Activated T-helper 2 cell treated with anti-CD3 and anti-CD28 coated beads, Interferon-gamma antibody, Interleukin-2, Interleukin-4, amounts not matched to agents 10 μg/mL and 5 μg/mL and 100 μg/mL, durations not matched to agents 14 hours and 24 hours and 36 hours (primary cell): ENCODE results near the gene RNF225. TPM values are rescaled to one million over a fixed set of nuclear protein-coding genes. Genes with fewer than 3 reads are reported as not detected.
"Not testable (repeated sequence)": the region's sequence is repeated elsewhere in the genome, so short reads cannot be mapped to it uniquely, and the experiment has no call there.

Experiments used
- DNase-seq: peaks from one replicate; pipeline ENCODE4 v3.0.0; 2021; ENCODE audit warnings: low spot score
- H3K27ac Mint-ChIP-seq: one replicate; pipeline ENCODE4 v1.8.0; 2021; ENCODE audit warnings: mixed read lengths
- H3K27me3 Mint-ChIP-seq: one replicate; pipeline ENCODE4 v1.8.0; 2021; ENCODE audit warnings: low read depth, mixed read lengths
- H3K36me3 Mint-ChIP-seq: one replicate; pipeline ENCODE4 v1.8.0; 2021; ENCODE audit warnings: low read depth, mixed read lengths
- H3K4me1 Mint-ChIP-seq: one replicate; pipeline ENCODE4 v1.8.0; 2021; ENCODE audit warnings: low read depth, mixed read lengths
- H3K4me3 Mint-ChIP-seq: one replicate; pipeline ENCODE4 v1.8.0; 2021; ENCODE audit warnings: low read depth, mild to moderate bottlenecking, moderate library complexity, mixed read lengths
- H3K9me3 Mint-ChIP-seq: one replicate; pipeline ENCODE4 v1.8.0; 2021; ENCODE audit warnings: mixed read lengths
- intact Hi-C: fragments of 100-400 bp; cut with micrococcal nuclease; formaldehyde crosslinking; loops from one replicate; pipeline ENCODE4 v1.15.1; 2023
- total RNA-seq: library from RNA; stranded (reverse); gene quantifications from 2 replicates; pipeline ENCODE4 v1.2.3, GENCODE V29; 2022

RNF225 gene
- total RNA-seq = 0.57 and 0.91 TPM in 2 replicates

GRCh38 chr19:58395220-58395978, at the start of gene RNF225:
RNF225 (plus strand) TSS chr19:58395656; CDS start chr19:58396090, 434 bp downstream.
- no peak for DNase-seq
- H3K36me3 Mint-ChIP-seq = peaks cover 51% of the 10 kb centered on the region
- H3K9me3 Mint-ChIP-seq = no peaks in the 10 kb centered on the region
- peaks cover 2% of the 10 kb centered on the region for H3K4me1 Mint-ChIP-seq
- H3K27me3 Mint-ChIP-seq = peaks cover 5% of the 10 kb centered on the region
- H3K4me3 Mint-ChIP-seq = no peak within 1 kb of the TSS
- intact Hi-C loops = no loop called here
- no peak within 1 kb of the TSS for H3K27ac Mint-ChIP-seq

- Mint-ChIP-seq H3K27ac (peak overlapping the region; percentile 71), H3K4me3 (peak overlapping the region; percentile 95)
These were observed 48.2 kb upstream of the RNF225 start for GRCh38 chr19:58346961-58347929.

DNA sequence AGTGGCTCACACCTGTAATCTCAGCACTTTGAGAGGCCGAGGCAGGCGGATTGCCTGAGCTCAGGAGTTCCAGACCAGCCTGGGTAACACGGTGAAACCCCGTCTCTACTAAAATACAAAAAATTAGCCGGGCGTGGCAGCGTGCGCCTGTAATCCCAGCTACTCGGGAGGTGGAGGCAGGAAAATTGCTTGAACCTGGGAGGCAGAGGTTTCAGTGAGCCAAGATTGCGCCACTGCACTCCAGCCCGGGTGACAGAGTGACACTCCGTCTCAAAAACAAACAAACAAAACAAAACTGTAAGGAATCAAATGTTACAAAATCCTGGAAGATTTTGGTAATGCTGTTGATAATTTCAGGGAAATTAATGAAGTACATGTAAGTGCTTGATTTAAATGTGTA, 47.4 kb upstream of the RNF225 start:
- not testable (repeated sequence) for H3K27ac Mint-ChIP-seq, DNase-seq, H3K27me3 Mint-ChIP-seq, H3K9me3 Mint-ChIP-seq
- intact Hi-C loops = loop anchor here (5.0 kb wide), 1 partner anchor 41 kb away; the partner anchor contains the start of gene ERVK3-1
- Mint-ChIP-seq H3K36me3 (peaks cover 24% of the 10 kb centered on the region), H3K4me1 (peaks cover 15% of the 10 kb centered on the region), H3K4me3 (peak overlapping the region; percentile 95)

More at GRCh38 chr19:58346961-58347929, 48.2 kb upstream of the RNF225 start:
- H3K27me3 Mint-ChIP-seq = no peaks in the 10 kb centered on the region
- intact Hi-C loops = loop anchor here (1.0 to 5.0 kb wide), 2 partner anchors 20 to 40 kb away; partner anchors contain the start of gene ERVK3-1
- peaks cover 25% of the 10 kb centered on the region for H3K36me3 Mint-ChIP-seq
- peaks cover 15% of the 10 kb centered on the region for H3K4me1 Mint-ChIP-seq
- peak; percentile 60 for DNase-seq
- no peaks in the 10 kb centered on the region for H3K9me3 Mint-ChIP-seq

DNA sequence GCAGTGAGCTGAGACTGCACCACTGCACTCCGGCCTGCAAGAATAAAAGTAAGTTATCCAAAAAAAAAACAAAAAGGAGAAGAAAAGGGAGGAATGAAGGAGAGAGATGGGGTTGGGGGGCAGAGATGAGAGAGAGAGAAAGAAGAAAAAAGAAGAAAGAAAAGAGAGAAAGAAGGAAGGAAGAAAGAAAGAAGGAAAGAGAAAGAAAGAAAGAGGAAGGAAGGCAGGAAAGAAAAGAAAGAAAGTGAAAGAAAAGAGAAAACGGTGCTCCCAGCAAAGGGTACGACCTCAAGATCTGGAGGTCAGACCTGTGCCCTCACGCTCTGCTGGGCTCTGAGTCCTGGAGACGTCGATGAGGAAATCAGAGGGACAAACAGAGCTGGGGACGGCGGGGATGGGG, 45.9 kb upstream of the RNF225 start:
- Mint-ChIP-seq H3K4me1 (peaks cover 15% of the 10 kb centered on the region), H3K36me3 (peaks cover 24% of the 10 kb centered on the region), H3K27ac (no peak overlapping the region), H3K4me3 (no peak overlapping the region), H3K27me3 (no peaks in the 10 kb centered on the region), H3K9me3 (no peaks in the 10 kb centered on the region)
- no peak for DNase-seq
- intact Hi-C loops = loop anchor here (5.0 kb wide), 1 partner anchor 42 kb away; the partner anchor contains the start of gene ERVK3-1

DNA sequence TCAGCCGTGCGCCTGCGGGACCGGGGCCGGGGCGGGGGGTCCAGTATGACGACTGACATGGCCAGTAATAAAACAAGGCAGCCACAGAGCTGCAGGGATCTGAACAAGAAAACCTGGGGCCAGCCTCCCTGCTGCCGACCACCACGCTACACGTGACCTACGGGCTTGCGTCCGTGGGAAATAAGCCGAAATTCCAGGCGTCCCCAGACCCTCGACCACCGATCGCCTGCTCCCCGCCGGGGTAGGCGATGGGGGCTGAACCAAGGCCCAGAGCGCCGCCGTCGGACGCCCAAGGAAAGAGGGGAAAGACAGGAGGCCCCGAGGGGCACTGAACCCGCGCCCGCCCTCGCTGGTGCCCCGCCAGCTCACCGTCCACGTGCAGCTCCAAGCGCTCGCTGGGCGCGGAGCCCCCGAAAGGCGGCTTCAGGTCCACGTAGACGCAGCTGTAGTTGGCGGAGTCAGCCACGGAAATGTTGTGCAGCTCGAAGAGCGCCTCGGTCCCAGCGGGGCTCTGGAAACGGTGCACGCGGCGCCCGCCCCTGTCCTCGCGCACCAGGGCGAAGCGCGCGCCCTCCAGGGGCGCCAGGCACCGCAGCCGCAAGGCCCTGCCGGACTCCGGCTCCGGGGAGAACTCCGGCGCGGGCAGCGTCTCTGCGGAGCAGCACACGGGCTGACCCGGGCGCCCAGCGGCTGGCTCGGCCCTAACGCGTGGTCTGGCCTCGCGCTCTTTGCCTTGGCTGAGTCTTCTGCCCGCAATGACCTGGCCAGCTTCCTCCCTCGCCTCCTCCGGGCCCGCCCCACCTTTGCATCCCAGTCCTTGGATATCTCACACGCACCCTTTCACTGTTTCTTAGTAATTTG, 45.2 kb upstream of the RNF225 start:
- Mint-ChIP-seq H3K36me3 (peaks cover 24% of the 10 kb centered on the region), H3K27ac (no peak overlapping the region), H3K27me3 (no peaks in the 10 kb centered on the region), H3K9me3 (no peaks in the 10 kb centered on the region), H3K4me1 (peaks cover 15% of the 10 kb centered on the region), H3K4me3 (peak overlapping the region; percentile 21)
- intact Hi-C loops = no loop called here
- no peak for DNase-seq

GRCh38 chr19:58350871-58351557, 44.4 kb upstream of the RNF225 start:
- no peak for DNase-seq
- H3K27me3 Mint-ChIP-seq = no peaks in the 10 kb centered on the region
- H3K27ac Mint-ChIP-seq = no peak overlapping the region
- peaks cover 19% of the 10 kb centered on the region for H3K36me3 Mint-ChIP-seq
- intact Hi-C loops = no loop called here
- no peaks in the 10 kb centered on the region for H3K9me3 Mint-ChIP-seq
- peaks cover 11% of the 10 kb centered on the region for H3K4me1 Mint-ChIP-seq
- peak overlapping the region; percentile 21 for H3K4me3 Mint-ChIP-seq

DNA sequence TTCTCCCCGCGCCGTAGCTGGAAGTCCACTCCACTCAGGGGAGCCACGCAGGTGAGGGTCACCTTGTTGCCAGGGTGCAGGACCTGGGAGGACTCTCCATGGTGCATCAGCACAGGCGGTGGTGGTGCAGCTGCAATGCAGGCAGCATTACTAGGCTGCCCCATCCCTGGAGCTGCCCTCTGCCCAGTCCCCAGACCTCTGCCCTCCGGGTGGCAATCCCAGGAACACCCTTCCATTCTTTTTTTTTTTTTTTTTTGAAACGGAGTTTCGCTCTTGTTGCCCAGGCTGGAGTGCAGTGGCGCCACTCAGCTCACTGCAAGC, 43.9 kb upstream of the RNF225 start:
- H3K27me3 Mint-ChIP-seq = no peaks in the 10 kb centered on the region
- H3K9me3 Mint-ChIP-seq = no peaks in the 10 kb centered on the region
- peaks cover 11% of the 10 kb centered on the region for H3K4me1 Mint-ChIP-seq
- no peak overlapping the region for H3K4me3 Mint-ChIP-seq
- no peak overlapping the region for H3K27ac Mint-ChIP-seq
- H3K36me3 Mint-ChIP-seq = peaks cover 19% of the 10 kb centered on the region
- intact Hi-C loops = no loop called here
- DNase-seq = no peak

GRCh38 chr19:58351990-58352755, 43.3 kb upstream of the RNF225 start:
- H3K36me3 Mint-ChIP-seq = peaks cover 19% of the 10 kb centered on the region
- H3K4me1 Mint-ChIP-seq = peaks cover 8% of the 10 kb centered on the region
- no peaks in the 10 kb centered on the region for H3K9me3 Mint-ChIP-seq
- no peak for DNase-seq
- no peak overlapping the region for H3K27ac Mint-ChIP-seq
- no peak overlapping the region for H3K4me3 Mint-ChIP-seq
- no peaks in the 10 kb centered on the region for H3K27me3 Mint-ChIP-seq
- intact Hi-C loops = no loop called here

DNA sequence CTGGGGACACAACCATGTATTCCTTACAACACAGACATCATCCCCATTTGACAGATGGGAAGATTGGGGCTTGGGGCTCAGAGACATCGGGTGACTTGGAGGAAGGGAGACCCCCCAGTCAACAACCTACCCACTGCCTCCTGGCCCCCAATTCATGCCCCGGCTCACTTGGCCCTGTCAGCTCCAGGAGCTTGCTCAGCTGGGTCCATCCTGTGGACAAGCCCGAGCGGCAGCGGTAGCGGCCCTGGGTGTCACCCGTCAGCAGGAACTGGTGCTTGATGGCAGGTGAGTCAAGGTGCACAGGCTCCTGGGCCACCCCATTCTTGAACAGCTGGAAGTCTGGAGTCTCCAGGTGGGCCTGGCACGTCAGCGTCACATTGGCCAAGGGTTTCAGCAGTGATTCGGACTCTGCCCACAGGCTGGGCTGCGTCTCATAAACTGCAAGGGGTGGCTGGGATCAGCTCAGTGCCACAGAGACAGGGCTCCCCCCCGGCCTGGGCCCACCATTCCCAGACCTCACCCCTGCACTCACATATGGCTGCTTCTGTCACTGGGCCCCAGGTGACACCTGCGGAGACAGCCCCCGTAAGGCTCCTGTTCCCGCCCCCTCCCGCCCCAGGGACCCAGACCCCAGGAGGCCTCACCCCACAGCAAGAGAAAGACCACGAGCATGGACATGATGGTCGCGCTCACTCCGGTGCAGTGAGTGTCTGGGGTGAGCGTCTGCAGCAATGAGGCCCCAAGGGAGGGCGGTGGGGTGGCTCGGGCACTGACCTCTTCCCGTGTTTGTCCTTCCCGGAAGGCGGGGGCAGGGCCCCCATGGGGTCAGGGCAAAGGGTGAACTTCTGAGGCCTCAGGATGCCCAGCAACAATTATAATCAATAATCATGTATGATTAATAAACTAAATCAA, 42.4 kb upstream of the RNF225 start, which contains the start of gene A1BG:
Gene A1BG (minus strand): TSS at position 733 of the 912 bp plus-strand sequence. CDS start 55 bp downstream, at position 678.
- Mint-ChIP-seq H3K27me3 (no peaks in the 10 kb centered on the region), H3K27ac (no peak within 1 kb of the TSS), H3K9me3 (no peaks in the 10 kb centered on the region), H3K4me1 (peaks cover 8% of the 10 kb centered on the region), H3K4me3 (no peak within 1 kb of the TSS), H3K36me3 (peaks cover 19% of the 10 kb centered on the region)
- DNase-seq = no peak
- intact Hi-C loops = no loop called here

DNA sequence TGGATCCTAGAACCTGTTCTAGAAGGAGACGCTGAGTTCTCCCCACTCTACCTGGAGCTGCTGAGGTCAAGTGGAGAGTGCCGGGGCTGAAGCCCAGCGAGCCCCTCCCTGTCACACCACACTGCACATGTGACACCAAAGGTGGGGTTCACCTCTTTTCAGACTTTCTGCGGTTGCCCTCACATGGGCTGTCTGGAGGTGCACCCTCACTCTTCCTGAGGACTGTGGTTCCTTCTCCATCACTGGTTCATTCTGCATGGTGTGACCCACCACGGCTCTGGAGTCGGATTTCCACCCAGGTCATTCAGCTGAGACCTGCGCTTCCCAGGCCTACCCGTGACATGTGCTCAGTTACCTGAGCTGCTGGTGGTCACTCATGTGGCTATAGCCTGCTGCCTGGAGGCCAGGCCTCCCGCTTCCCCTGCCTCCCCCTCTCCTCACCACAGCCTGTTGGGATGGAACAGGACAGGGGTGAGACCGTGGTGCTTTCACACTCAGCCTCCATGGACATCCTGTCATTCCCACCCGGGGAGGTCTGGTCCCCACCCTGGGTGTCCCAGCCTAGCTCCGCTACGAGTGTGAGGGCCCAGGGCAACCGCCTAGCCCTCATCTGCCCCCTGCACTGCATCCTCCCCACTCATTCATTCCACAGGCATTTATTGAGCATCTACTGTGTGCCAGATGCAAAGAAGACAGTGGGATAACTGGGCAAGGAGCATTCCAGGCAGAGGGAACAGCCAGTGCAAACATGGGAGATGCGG, 41.6 kb upstream of the RNF225 start:
- Mint-ChIP-seq H3K4me3 (no peak overlapping the region), H3K9me3 (no peaks in the 10 kb centered on the region), H3K27ac (no peak overlapping the region), H3K36me3 (peaks cover 15% of the 10 kb centered on the region), H3K27me3 (no peaks in the 10 kb centered on the region), H3K4me1 (peaks cover 5% of the 10 kb centered on the region)
- no peak for DNase-seq
- intact Hi-C loops = no loop called here
